ENCODE results near the gene NDC1. TPM values are rescaled to one million over a fixed set of nuclear protein-coding genes. Genes with fewer than 3 reads are reported as not detected.
"Not testable (repeated sequence)": the region's sequence is repeated elsewhere in the genome, so short reads cannot be mapped to it uniquely, and the experiment has no call there.

The NDC1 gene
- polyA plus RNA-seq, 1 donor: 9.3 TPM

- DNase-seq: no peak
Measured at GRCh38 chr1:53822931-53823330, 15.2 kb downstream of the NDC1 start.

DNA sequence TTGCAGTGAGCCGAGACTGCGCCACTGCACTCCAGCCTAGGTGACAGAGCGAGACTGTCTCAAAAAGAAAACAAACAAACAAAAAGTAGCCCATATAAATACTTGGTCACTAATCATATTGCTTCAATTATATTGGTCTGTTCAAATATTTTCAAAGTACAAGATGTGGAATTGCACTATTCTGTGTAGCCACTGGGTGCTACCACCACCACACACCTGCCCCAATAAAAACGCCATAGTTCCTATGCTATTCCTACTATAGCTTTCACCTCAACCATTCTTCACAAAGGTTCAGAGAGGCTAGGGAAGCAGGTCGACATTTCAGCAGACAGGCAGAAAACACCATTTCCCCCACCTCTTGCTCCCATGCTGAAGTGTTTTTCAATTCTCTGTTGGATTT is 16.7 kb downstream of the NDC1 start:
- DNase-seq: no peak

DNA sequence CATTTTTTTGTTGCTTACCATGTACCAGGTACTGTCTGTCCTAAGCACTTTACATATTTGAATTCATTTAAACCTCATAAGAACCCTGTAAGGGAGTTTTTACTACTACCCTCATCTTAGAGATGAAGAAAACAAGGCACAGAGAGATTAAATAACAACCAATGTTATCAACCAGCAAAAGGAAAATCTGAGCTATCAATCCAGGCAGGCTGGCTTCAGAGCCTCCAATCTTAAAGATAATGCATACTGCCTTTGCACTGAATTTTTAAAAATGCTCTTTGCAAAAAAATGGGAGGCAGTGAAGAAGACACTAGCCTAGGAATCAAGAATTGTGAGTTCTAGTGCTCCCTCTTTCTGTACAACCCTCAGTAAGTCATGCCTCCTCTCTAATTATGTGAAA is 18.7 kb downstream of the NDC1 start:
- DNase-seq: no peak

DNA sequence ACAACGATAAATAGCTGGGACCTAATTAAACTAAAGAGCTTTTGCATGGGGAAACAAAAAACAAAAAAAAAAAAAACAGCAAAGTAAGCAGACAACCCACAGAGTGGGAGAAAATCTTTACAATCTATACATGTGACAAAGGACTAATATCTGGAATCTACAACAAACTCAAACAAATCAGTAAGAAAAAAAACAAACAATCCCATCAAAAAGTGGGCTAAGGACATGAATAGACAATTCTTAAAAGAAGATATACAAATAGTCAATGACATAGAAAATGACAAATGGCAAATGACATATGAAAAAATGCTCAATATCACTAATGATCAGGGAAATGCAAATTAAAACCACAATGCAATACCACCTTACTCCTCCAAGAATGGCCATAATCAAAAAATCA is 21.5 kb downstream of the NDC1 start:
- DNase-seq: not testable (repeated sequence)

DNA sequence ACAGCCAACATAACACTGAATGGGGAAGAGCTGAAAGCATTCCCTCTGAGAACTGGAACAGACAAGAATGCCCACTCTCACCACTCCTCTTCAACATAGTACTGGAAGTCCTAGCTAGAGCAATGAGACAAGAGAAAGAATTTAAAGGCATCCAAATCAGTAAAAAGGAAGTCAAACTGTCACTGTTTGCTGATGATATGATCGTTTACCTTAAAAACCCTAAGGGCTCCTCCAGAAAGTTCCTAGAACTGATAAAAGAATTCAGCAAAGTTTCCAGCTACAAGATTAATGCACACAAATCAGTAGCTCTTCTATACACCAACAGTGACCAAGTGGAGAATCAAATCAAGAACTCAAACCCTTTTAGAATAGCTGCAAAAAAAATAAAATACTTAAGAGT is 22.6 kb downstream of the NDC1 start:
- not testable (repeated sequence) for DNase-seq

DNA sequence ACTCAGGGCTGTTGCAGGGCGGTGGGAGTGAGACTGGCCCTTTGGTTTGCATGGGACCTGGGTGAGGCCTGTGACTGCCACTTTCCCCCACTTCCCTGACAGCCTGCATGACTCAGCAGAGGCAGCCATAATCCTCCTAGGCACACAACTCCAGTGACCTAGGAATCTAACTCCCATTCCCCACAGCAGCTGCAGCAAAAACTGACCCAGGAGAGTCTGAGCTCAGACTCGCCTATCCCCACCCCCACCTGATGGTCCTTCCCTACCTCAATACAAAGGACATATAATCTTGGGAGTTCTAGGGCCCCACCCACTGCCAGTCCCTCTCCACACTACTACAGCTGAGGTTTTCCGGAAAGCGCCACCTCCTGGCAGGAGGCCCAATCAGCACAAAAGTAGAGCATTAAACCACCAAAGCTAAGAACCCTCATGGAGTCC is 26.7 kb downstream of the NDC1 start:
- no peak for DNase-seq

DNA sequence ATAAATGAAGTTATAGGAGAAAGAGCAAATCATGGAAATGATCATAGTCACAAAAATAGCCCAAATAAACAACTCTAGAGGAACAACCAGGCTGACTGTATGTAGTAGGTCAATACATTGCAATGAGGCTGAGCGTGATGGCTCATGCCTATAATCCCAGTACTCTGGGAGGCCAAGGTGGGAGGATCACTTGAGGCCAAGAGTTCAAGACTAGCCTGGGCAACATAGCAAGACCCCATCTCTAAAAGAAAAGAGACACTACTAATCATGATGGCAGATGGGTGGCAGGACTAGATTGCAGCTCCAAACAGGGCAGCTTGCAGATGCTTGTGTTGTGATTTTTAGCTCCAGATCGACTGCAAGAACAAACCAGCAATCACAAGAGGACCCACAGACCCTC is 27.6 kb downstream of the NDC1 start:
- no peak for DNase-seq

DNA sequence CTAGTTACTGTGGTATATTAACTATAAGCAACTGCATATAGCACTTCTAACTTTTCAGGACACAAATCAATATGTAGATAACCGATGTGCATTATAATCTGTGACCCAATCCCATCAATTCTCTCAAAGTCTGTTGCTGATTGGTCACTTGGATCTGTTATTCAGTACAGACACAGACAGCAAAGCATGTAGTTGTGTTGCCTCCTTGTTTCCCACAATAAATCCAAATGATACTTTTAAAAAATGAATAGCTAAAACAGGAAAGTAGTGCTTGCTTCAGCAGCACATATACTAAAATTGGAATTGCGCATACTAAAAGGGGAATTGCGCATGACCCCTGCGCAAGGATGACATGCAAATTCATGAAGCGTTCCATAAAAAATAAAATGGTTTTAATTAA is 28.1 kb downstream of the NDC1 start:
- no peak for DNase-seq

DNA sequence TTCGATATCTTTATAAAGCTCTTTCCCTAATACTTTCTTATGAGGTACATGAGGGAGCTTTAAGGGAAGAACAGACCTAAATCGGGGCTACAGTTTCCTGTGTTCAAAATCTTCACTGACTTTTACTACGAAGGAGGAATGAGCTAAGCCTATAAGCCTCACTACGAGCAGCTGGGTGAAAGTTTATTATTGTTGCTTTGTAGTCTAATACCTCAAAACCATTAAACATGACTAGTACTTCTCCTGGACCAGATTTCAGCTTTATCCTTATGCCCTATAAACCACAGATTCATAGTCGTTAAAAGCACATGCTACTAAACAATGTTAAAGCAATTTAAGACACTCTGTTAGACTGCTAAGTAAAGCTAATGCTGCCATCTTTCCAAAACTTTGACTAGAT is 30.2 kb downstream of the NDC1 start:
- DNase-seq: no peak

DNA sequence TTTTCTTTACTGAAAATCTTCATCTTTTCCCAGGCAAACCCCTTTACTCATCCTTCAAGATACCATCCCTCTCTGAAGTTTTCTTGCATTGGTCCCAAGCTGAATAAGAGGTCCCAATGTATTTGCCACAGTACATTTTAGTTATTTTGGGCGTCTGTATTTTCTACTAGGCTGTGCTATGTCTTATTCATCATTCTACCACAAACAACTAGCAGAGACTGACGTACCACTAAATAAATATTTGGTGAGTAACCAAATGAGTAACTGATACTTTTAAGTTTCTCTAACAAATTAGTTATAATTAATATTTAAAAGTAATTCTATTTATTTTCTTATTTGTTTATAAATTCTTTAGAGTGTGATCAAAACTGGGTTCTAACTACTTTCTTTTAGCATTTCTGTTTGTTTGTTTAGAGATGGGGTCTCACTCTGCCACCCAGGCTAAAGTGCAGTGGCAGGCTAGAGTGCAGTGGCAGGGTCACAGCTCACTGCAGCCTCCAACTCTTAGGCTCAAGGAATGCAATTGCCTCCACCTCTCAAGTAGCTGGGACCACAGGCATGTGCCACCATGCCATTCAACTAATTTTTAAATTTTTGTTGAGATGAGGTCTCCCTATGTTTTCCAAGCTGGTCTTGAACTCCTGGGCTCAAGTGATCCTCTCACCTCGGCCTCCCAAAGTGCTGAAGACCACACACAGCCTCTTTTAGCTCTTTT is 33.1 kb downstream of the NDC1 start:
- no peak for DNase-seq

DNA sequence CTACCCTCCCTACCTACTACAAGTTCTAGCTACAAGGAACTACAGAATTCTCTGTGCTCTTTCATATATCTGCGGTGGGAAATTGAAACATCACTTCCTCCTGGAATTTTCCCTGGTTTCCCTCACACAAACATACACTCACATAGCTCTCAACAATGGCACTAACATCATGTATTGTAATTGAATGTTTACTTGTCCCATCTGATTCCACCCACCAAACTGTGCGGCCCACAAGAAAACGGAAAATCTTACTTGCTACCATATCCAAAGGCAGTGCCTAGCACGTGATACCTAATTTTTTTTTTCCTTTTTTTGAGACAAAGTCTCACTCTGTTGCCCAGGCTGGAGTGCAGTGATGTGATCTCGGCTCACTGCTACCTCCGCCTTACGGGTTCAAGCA is 33.9 kb downstream of the NDC1 start:
- DNase-seq: no peak

GRCh38 chr1:53800621-53801020 is 37.5 kb downstream of the NDC1 start:
- DNase-seq: no peak

GRCh38 chr1:53799141-53799540 is 39.0 kb downstream of the NDC1 start:
- no peak for DNase-seq

GRCh38 chr1:53792806-53793205 is 45.3 kb downstream of the NDC1 start:
- DNase-seq: no peak

- no peak for DNase-seq
Measured at GRCh38 chr1:53787655-53788054, 50.4 kb downstream of the NDC1 start.

- no peak for DNase-seq
Measured at GRCh38 chr1:53783056-53783455, 55.0 kb downstream of the NDC1 start.

- DNase-seq: no peak
Measured at GRCh38 chr1:53781654-53782053, 56.4 kb downstream of the NDC1 start.

DNA sequence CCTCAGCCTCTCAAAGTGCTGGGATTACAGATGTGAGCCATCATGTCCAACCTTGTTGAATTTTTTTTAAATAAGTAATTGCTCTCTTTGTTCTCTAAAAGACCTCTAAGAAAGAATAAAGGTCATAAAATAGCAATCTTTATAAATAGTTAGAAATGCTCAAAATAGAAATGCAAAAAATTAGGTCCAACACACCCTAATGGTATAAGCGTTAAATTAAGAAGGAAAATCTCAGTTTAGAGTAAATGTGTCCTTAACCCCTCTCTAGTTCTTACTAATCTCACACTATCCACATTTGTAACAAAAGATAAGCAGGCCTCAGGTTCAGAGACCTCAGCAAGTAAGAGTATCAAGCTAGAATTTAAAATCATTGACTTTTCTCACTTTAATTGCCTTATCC is 60.8 kb downstream of the NDC1 start:
- no peak for DNase-seq

DNA sequence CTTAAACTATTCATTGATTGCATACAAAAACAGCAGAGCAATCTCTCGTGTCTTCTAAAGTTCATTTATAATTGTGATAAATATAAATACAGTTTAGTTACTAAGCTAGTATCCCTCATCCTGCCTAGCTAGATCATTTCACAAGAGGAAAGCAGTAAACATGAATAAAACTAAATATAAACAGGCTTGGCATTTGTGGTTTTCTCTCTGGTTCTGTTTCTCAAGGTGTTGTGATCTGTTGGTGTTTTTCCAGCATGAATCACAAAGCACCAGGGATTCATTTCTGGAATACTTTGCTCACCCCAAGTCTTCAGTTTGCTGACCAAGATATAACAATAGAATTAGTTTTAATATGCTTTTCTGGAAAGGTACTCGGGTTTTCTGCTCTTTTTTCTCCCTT is 66.4 kb downstream of the NDC1 start:
- no peak for DNase-seq

DNA sequence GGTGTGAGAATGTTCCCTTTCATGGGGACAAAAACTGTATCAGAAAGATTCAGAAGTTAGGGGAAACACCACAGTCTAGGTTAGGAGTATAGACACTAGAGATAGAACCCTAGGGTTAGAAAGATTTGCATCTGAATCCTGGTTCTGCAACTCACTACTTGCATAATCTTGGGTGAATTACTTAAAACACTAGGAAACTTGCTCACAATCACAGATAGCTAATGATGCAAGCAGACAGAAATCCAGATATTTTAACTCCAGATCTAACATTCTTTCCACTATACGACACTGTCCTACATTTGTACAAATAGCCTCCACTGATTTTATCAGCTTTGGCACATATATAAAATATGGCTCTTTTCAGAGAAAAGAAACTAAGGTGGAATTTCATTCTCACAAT is 68.3 kb downstream of the NDC1 start:
- no peak for DNase-seq

GRCh38 chr1:53769184-53769583 is 68.9 kb downstream of the NDC1 start:
- no peak for DNase-seq

- no peak for DNase-seq
Measured at GRCh38 chr1:53766831-53767405, 71.2 kb downstream of the NDC1 start.

DNA sequence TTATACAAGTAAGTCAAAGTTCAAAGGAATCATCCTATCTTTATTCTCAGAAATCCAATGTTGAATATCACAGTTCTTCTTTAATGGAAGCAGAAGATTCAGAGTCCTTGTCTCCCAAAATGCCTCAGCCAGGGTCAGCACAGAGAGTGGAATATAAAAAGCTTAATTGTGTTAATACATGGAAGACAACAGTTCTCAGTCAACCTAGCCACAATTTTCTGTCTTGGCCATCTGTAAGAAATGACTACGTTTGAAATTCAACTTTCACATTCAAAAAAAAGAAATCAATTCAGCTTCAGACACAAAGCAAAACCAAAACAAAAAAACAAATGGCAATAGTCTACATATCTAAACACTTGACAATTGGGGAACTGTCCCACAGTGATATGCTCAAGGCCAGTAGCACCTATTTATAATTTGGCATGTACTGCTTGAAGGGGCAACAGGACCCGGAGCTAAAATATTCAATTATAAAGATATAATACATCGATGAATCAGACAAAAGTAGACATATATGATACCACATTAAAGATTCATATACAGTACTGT is 71.8 kb downstream of the NDC1 start:
- no peak for DNase-seq

DNA sequence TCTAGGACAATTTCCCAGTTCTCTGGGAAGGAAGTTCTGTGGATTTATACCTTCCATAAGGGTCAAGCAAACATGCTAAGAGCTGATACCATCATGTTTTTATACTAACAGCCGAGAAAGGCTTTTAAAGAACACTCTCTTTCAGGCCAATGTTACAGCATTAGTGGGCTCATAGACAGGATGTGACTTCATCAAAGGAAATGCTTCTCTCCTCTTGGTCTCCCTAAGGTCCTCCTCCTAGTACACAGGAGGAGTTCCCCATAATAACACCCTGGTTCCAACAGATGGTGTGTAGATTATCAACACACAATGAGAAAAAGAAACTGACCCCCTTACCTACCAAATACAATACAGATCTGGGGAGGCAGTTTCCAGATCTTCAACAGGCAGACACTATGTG is 72.4 kb downstream of the NDC1 start:
- DNase-seq: no peak

GRCh38 chr1:53763911-53764310 is 74.2 kb downstream of the NDC1 start:
- DNase-seq: no peak

All from hindlimb muscle (tissue), 1 donor.